HG03521 (cell line): ENCODE results near the gene RBM33.
"Not testable (repeated sequence)": the region's sequence is repeated elsewhere in the genome, so short reads cannot be mapped to it uniquely, and the experiment has no call there.

ENCODE experiments used
- ATAC-seq: cut with Tn5 transposase; IDR thresholded peaks from one replicate; pipeline ENCODE4 v1.9.1; 2021; ENCODE audit warnings: mild to moderate bottlenecking, moderate library complexity; ENCODE audit not compliant: unreplicated experiment

RBM33 gene

DNA sequence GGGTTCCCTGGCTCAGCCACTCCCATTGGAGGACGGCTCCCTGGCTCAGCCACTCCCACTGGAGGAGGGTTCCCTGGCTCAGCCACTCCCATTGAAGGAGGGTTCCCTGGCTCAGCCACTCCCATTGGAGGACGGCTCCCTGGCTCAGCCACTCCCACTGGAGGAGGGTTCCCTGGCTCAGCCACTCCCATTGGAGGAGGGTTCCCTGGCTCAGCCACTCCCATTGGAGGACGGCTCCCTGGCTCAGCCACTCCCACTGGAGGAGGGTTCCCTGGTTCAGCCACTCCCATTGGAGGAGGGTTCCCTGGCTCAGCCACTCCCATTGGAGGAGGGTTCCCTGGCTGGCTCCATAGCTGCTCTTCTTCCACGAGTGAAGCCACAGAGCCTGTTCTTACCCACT lies 173.1 kb downstream of the RBM33 start:
- not testable (repeated sequence) for ATAC-seq

GRCh38 chr7:155818154-155818819 lies 173.8 kb downstream of the RBM33 start:
- ATAC-seq: no peak

DNA sequence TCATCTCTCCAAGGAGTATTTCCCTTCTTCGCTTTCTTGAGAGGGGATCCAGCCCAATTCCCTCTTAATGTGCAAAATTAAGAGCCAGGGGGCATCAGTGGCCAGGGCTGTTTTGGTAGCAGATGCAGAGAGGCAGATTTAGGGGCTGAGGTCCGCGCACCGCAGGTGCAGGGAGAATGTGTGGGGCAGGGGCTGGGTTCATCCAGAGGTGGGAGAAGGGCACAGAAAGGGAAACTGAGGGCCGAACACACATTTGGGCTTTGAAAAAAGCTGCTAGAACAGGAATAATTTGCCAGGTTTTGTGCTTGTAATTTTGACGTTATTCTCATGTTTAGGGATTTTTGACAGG lies 174.3 kb downstream of the RBM33 start:
- no peak for ATAC-seq

DNA sequence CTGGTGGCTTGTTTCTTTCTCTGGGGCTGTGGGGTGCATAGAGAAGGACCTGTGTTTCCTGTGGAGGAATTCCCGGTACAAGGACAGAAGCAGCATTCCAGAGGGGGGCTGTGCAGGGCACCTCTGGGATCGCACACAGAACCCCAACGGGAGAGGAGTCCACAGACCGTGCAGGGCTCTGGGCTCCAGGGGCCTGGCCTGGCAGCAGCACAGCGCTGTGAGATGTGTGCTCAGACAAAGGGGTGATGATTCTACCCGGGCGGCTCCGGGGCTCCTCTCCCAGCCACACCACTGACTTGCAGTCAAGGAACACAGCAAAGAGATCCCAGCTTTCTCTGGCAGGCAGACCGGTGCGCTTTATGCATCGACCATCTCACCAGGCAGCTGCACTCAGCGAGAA lies 174.7 kb downstream of the RBM33 start:
- no peak for ATAC-seq

DNA sequence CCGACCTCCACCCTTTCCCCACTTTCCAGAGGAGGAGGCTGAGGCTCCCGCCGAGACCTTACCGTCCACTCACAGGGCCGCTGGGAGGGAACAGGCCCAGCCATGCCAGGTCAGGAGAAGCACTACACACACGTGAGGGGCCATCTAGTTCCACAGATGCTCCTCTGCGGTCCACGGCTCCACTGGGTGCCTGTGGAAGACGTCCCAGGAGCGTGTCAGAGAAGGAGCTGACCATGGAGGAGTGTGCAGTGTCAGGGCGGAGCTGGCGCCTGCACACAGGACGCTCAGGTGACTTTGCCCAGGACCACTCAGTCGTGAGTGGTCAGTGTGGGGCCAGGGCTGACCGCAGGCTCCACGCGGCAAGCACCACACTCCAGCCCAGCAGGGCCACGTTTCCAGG lies 175.8 kb downstream of the RBM33 start:
- no peak for ATAC-seq

GRCh38 chr7:155820788-155821187 lies 176.3 kb downstream of the RBM33 start:
- no peak for ATAC-seq

DNA sequence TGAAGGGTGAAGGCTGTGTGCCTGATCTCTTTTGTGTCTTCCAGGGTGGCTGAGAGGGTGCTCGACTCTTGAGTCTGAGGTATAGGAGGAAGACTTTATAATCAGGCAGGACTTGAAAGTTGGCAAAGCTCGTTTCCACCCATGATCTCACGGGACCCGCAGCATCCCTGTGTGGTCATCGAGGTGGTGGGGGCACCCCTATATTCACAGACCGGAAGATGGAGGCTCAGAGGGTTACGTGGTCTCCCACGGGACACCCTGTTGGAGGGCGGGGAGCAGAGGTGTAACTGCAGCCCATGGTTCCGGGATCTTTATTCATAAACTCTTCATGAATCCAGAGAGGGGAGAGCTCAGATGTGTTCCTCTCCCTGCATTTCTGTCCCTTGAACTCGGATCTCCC lies 177.4 kb downstream of the RBM33 start:
- ATAC-seq: no peak

- no peak for ATAC-seq
Observed at GRCh38 chr7:155824227-155824886, 179.9 kb downstream of the RBM33 start.

DNA sequence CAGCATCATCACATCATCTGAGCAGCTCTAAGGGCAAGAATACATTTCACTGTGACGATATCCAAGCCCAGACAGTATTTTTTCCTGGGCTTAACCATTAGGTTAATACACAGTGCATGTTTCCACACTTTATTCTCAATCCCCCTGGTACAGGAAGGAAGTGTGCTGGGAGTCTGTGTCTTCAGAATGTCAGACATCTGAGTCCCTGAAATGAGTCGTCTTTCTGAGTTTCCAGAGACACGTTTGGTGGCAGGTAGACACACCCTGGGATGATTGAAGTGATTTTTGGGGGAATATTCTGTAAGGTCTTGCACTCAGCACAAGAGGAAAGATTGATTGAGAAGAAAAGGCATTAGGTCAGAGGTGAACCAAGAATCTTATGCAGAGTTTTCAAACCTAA lies 180.9 kb downstream of the RBM33 start:
- ATAC-seq: no peak

DNA sequence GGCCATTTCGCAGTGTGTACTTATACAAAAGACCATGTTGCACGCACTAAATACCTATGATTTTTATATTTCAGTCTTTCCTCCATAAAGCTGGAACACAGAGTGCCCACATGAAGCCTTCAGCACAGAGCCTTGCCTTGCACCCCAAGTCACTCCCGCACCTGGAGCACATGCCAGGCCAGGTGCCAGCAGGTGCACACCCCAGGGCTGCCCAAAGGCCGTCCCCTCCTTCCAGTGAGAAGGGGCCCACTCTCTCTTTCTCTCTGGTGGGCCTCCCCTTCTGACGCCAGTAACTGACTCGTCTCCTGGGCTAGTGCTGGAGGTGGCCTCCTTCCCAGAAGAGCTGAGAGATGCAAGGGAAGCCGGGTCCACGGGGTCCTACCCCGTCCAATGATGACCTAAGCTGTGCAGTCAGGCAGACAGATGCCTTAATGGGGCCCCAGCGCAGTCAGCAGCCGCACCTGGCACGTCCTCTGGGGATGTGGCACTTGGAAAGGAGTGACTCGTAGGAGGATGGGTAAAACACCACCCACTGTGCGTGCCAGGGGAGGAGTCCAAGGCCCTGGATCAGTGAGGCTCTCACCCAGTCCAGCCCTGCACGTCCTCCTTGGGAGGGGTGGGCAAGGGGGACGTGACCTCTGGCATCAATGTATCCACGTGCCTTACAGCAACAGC lies 185.5 kb downstream of the RBM33 start:
- no peak for ATAC-seq
